Hepatocyte (in vitro differentiated cells): ENCODE results near the gene TPTE2.
"Not testable (repeated sequence)": the region's sequence is repeated elsewhere in the genome, so short reads cannot be mapped to it uniquely, and the experiment has no call there.

ENCODE experiments used
- EZH2 ChIP-seq: fragments of 200-600 bp; sonication (generic); IDR thresholded peaks from 2 replicates; pipeline ENCODE4 v1.6.1; 2016; ENCODE audit warnings: antibody characterized with exemption, mild to moderate bottlenecking, borderline replicate concordance
- EZH2phosphoT487 ChIP-seq: fragments of 200-600 bp; sonication (generic); IDR thresholded peaks from one replicate; pipeline ENCODE4 v1.6.1; 2018; ENCODE audit warnings: antibody characterized with exemption, mild to moderate bottlenecking, low read depth, moderate library complexity; ENCODE audit not compliant: unreplicated experiment, severe bottlenecking
- TF ChIP-seq, protein P1 (sequence below): fragments of 200-600 bp; sonication (generic); IDR thresholded peaks from 2 replicates; pipeline ENCODE4 v1.5.1; 2016; ENCODE audit warnings: antibody characterized with exemption, mild to moderate bottlenecking; ENCODE audit not compliant: poor library complexity

DNA sequence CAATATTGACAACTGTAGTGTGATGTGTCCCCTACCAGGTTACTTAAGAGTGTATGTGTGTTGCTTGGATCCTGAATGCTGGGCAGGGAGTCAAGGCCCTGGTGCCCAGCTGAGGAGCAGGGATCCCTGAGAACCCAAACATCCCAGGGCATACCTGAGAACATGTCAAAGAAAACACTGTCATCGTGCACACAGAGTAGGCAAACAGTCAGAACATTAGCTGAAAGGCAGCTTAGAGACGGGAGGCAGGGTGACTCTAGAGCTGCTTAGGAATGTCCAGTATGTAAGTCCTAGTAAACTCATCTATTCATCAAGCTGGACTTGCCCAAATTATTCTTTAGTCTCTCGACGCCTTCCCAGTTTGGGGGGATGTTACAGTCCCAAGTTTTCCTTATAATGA is 4.0 kb downstream of the TPTE2 start:
- TF ChIP-seq, protein P1, sequence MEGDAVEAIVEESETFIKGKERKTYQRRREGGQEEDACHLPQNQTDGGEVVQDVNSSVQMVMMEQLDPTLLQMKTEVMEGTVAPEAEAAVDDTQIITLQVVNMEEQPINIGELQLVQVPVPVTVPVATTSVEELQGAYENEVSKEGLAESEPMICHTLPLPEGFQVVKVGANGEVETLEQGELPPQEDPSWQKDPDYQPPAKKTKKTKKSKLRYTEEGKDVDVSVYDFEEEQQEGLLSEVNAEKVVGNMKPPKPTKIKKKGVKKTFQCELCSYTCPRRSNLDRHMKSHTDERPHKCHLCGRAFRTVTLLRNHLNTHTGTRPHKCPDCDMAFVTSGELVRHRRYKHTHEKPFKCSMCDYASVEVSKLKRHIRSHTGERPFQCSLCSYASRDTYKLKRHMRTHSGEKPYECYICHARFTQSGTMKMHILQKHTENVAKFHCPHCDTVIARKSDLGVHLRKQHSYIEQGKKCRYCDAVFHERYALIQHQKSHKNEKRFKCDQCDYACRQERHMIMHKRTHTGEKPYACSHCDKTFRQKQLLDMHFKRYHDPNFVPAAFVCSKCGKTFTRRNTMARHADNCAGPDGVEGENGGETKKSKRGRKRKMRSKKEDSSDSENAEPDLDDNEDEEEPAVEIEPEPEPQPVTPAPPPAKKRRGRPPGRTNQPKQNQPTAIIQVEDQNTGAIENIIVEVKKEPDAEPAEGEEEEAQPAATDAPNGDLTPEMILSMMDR = not testable (repeated sequence)
- not testable (repeated sequence) for TF ChIP-seq EZH2phosphoT487, EZH2
